Right ventricle myocardium superior (tissue), 1 donor: ENCODE measurements around the gene FRMD8. TPM values are rescaled to one million over a fixed set of nuclear protein-coding genes. Genes with fewer than 3 reads are reported as not detected.
A peak's percentile ranks its signal among the peaks of the same experiment; 100 is the strongest.

Source experiments
- ATAC-seq: fragments of 200-7000 bp; cut with Tn5 transposase; one replicate; pipeline ENCODE4 v1.9.1; 2020; ENCODE audit warnings: mild to moderate bottlenecking; ENCODE audit not compliant: poor library complexity
- DNase-seq: peaks from one replicate; pipeline ENCODE4 v3.0.0-alpha.2; 2020
- intact Hi-C: fragments of 100-400 bp; cut with DNase I; formaldehyde crosslinking; loops from one replicate; pipeline ENCODE4 v1.11.2; 2022
- total RNA-seq: library from RNA; stranded (reverse); fragmentation: NEBNext Ultra II Directional; extraction: Animal tissue kit (Norgen Biotek cat#: 25700); gene quantifications from one replicate; pipeline ENCODE4 v1.2.1, GENCODE V29; 2021
- donor health status: DM: no; HTN: yes; CAD: no; lungs with severe emphysema.

FRMD8 gene
- total RNA-seq, 1 donor from 2014 or later, result 8.6 TPM

DNA sequence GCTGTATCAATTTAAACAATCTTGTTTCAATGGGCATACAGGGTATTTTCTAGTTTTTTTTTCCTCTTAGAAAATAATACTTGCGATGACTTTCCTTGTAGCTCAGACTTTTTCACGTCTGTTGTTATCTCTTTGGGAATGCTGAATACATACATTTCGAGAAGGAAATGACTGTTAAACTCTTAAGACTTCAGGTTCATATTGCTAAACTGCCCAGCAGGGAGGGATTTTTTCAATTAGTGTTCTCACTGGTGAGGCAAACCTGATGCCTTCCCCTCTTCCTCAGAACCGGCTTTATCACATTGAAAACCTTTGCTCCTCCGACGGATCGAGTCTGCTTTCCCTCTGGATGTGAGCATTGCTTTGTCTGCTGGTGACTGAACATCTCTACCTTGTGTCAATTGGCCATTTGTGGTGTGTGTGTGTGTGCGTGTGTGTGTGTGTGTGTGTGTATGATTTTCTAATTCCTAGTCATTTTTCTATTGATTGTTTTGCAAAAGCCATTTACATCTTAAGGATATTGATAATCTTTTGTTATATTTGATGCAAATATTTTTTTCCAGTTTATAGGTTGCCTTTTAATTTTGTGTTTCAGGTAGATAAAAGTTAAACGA lies 42.7 kb downstream of the FRMD8 start:
- peak; percentile 3 for ATAC-seq
- intact Hi-C loops, result no loop called here
- DNase-seq, result peak; percentile 23

DNA sequence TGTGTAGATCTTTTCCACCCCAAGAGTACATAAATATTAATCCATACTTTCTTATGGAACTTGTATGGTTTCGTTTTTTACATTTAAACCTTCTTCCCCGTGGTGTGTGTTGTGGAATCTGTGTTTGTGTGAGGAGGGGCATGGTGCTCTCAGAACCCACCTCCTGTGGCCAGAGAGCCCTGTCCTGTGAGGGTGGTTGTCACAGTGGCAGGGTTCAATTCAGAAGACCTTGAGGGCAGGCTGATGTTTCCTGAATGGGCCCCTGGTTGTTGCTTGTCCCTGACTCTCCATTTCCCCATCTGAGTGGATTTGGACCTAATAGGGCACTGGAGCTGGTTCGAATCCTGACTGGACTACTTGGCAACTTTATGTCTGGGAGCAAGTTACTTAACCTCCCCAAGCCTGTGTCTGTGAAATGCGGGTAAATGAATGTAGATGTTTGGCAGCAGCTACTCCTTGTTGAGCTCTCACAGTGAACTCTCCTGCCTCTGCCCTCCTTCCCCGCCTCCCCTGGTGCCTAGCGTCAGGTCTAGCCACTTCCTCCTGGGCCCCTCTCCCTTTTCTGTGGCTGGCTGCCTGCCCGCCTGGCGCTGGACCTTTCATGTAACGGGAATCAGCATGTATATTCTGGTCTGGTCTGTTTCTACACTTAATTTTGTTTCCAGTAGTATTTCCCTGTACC lies 43.4 kb downstream of the FRMD8 start:
- intact Hi-C loops, result no loop called here
- peak; percentile 86 for DNase-seq
- peak; percentile 13 for ATAC-seq

DNA sequence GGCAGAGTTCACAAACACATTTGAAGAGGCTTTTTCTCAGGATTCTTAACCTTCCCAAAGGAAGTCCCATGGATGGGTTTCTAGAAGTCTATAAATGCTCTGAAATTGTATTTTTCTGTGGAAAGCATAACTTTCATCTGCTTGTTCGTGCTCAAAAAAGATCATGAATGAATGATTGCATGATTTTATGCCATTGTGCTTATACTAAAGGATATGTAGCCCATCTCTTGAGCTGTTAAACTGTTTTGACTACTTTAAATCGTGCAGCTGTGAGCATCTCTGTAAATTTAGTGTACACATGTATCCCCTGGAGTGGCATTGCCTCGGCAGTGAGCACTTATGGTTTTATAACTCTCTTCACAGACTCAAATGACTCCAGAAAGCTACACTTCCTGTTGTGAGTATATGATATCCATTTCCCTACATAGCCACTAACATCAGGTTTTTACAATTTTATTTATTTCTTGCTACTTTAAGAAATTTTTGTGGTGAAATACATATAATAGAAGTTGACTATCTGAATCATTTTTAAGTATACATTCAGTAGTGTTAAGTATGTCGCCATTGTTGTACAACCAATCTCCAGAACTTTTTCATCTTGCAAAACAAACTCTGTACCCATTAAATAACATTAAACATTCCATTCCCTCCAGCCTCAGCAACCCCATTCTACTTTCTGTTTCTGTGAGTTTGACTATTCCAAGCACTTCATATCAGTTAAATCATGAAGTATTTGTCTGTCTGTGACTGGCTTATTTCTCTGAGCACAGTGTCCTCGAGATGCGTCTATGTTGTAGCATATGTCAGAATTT lies 44.2 kb downstream of the FRMD8 start:
- no peak for ATAC-seq
- intact Hi-C loops, result no loop called here
- DNase-seq, result peak; percentile 26

DNA sequence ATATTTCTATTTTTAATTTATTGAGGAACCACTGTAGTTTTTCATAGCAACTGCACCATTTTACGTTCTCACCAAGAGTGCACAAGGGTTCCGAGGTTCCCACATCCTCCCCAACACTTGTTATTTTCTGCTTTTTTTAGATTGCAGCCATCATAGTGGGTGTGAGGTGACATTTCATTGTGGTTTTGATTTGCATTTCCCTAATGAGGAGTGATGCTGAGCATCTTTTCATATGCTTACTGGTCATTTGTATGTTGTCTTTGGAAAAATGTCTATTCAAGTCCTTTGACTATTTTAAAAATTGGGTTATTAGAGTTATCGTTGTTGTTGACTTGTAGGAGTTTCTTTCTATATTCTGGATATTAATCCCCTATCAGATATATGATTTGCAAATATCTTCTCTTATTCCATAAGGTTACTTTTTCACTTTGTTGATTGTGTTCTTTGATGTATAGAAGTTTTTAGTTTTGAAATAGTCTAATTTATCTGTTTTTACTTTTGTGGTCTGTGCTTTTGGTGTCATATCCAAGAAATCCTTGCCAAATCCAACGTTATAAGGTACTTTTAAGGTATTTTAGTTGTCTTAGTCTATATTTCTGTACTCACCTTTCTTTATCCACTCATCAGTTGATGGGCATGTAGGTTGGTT lies 45.1 kb downstream of the FRMD8 start:
- DNase-seq, result no peak
- intact Hi-C loops, result no loop called here
- no peak for ATAC-seq

DNA sequence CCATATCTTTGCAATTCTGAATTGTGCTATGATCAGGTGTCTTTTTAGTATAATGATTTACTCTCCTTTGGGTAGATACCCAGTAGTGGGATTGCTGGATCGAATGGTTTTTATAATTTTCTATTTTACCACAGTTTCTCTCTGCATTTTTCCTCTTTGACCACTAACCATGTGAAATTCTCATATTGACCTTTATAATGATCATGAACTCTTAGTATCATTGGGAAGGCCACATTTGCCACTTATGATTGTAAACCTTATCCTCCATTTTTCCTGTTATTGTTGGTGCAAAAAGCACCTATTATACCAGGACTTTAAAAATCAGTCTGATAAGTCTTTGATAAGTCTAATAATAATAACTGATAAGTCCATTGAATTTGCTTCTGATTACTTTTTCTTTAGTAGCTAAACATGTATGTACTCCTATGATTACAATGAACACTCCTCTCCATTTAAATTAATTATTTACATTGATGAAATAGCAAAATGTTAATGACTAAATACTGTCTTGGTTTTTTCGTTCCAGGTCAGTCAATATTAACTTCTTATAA lies 45.7 kb downstream of the FRMD8 start:
- intact Hi-C loops, result no loop called here
- ATAC-seq (no peak), DNase-seq (no peak)

DNA sequence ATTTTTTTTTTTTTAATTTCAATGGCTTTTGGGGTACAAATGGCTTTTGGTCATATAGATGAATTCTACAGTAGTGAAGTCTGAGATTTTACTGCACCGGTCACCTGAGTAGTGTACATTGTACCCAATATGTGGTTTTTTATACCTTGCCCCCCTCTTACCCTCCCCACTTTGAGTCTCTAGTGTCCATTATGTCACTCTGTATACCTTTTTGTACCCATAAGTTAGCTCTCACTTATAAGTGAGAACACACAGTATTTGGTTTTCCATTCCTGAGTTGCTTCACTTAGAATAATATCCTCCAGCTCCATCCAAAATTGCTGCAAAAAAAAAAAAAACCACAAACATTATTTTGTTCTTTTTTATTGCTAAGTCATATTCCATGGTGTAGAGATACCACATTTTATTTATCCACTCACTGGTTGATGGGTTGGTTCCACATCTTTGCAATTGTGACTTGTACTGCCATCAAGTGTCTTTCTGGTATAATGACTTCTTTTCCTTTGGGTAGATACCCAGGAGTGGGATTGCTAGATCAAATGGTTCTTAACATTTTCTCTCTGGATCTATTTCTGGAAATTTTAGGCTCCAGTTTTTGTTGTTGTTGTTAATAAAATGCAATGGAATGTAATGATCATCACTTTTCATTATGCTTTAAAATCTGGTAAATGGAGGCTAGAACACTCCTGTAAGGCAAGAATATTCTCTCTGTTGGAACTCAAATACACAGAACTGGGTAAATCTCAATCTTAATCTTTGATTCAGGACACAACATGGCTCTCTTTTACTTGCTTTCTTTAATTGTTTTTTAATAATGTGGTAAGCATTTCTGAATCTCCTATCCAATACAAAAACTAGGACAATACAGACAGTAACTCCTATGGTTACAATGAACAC lies 46.5 kb downstream of the FRMD8 start:
- ATAC-seq (no peak), DNase-seq (no peak)
- intact Hi-C loops, result no loop called here

DNA sequence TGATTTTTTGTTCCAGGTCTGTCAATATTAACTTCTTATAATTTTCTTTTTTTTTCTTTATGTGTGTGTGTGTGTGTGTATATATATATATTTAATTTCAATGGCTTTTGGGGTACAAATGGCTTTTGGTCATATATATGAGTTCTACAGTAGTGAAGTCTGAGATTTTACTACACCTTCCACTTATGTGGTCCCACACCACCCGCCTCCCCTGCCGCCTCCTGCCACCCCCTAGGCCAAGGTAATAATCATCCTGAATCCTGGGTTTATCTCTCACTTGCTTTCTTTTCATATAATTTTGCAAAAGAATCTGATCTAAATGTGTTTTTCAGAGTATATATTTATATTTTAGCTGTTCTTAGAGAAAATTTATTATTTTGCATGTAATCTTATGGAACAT lies 47.2 kb downstream of the FRMD8 start:
- ATAC-seq, result no peak
- intact Hi-C loops, result no loop called here

DNA sequence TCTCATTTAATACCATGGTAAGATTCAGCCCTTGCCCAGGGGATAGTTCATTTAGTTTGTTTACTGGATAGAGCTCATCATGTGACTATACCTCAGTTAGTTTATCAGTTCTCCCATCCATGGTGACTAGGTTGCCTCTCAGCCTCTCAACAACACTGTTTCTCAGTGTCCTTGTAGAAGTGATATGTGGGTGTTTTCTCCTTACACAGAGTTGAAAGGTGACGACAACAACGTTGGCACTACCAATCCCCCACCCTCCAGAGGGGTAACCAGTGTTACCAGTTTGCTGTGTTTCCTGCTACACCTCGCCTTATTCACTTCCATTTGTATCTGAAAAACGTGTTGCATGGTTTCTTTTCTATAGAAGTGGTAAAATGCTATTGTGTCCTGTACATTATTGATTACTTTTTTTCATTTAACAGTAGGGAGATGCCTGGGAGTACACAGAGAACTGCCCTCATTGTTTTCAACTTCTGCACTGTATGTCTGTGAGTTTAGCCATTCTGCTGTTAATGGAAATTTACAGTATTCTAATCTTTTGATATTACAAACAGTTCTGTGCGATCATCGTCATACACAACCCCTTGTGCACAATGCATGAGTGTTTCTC lies 47.7 kb downstream of the FRMD8 start:
- DNase-seq (no peak), ATAC-seq (peak; percentile 0)
- intact Hi-C loops, result no loop called here

More for the DNA sequence above, 47.2 kb downstream of the FRMD8 start:
- DNase-seq, result peak; percentile 35

DNA sequence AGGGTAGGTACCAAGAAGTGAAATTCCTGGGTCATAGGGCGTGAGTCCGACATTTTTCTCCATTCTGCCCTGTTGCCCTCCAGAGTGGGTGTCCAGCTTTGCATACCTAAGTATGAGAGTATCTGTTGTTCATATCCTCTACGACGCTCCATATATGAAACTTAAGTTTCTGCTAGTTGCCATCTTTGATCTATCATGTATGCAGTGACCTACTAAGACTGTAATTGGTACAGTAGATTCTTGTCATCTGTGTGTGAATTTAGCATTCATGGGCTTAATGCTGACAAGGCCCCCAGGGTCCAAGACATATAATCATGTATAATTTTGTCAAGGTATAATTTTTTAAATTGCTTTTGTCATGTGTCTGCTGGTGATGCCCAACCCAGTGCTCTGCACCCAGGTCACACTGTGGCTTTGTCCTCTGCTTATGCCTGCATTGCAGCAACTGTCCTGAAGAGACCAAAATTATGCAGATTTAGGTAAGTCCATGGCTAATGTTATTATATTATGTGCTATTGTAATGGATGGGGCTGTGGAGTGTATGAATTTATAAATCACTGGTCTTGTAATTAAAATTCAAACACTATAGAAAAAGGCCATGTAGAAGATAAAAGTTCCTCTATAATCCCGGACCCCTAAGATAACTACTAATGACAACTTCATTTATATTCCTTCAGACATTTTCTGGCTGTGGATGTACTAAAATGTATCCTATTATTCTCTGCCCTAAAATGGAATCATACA lies 48.4 kb downstream of the FRMD8 start:
- peak; percentile 24 for DNase-seq
- ATAC-seq, result no peak
- intact Hi-C loops, result no loop called here

DNA sequence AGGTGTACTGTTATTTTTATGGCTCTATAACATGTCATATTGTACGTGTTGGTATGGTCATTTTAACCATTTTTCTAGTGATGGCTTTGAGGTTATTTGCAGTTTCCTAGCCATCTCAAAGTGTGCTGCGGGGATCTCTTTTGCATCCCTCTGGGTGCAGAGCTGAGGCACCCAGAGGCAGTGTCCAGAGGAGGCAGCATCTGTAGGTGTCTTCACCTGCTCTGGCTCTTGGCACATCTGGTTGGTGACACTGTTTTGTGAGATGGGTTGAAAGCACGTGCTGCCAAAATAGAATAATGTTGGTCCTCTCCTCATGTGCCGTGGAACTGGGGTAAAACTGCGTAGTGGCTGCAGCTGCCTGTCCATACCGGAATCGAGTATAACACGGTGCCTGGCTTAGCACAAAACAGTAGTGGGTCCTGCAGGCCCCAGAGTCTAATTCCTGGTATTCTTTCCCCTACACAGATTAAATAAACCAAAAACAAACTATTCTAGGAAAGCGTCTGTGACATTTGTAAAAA lies 49.0 kb downstream of the FRMD8 start:
- DNase-seq, result peak; percentile 30
- ATAC-seq, result peak; percentile 1
- intact Hi-C loops, result no loop called here

DNA sequence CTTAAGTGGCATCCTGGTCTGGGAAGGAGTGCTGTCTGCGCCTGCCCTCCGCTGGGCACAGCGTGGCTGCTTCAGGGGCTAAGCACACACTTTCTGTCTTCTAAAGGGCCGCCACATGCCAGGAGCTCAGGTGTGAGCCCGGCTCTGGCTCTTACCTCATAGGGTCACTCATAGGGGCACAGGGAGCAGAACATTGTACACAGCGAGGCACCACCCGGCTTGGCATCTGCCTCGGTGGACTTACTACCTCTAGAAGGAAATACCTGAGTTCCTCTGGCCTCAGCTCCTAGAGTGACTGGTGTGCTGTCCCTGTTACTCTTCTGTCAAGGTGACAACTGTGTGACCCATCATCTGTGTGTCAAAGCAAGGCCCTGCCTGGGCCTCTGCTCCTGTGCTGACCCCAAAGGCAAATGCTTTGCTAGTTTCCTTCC lies 49.6 kb downstream of the FRMD8 start:
- ATAC-seq (peak; percentile 7), DNase-seq (peak; percentile 49)
- intact Hi-C loops, result no loop called here

DNA sequence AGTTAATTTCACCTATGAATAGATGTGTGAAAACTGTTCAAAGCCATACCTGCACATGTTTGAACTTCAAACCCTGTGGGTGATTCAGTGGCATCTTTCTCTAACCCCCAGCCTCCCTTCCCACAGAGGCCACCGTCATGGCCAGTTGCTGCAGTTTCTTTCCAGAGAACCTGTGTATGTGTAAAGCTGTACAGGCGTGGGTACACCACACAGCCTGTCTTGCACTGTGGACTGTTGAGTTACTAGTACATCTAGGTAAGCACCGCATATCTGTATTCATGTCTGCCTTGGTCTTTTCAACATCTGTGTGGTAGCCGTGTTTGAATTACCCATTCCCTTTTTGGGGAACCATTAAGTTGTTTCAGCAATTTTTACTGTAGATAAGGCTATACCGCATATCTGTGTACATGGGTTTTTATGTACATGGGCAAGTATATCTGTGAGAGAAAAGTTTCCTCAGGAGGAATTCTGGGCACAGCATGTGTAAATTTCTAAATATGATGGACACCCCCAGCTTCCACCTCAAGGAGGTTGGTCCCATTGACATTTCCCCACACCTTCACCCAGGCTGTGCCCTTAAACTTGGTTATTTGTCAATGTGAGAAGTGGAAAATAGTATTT lies 50.1 kb downstream of the FRMD8 start:
- ATAC-seq, result no peak
- peak; percentile 26 for DNase-seq

DNA sequence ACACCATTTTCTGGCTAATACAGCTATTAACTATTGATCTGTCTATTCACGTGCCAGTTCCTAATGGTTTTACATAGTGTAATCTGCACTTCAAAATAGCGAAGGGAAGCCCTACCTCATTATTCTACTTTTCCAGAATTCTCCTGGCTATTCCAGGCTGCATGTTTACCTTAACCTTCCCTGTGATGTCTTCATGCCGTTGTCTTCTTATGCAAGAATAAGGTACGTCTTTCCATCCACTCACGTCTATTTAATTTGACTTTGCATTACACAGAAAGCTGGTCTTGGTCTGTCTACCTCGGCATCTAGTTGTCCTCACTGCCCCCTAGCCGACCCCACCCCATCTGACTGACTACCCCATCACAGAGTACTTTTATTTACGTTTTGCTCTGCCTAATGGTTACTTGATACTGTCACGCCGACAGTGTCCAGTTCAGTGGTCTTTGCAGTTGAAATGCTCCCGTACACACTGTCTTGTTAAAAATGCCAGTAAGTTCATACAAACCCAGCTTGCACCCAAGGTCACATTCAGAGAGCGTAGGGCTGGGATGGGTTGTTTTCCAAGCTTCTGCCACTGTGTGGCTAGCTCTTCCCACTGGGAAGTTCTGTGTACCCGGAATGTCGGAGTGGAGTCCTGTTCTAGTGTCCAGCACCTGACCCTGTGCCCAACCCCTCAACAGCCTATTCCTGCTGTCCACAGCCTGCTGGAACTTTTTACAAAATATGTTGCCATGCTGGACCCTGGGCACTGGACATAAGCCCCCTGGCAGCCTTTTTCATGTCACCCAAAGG lies 51.2 kb downstream of the FRMD8 start:
- ATAC-seq (no peak), DNase-seq (peak; percentile 36)
- intact Hi-C loops, result no loop called here

More for the DNA sequence above, 50.1 kb downstream of the FRMD8 start:
- intact Hi-C loops, result no loop called here

DNA sequence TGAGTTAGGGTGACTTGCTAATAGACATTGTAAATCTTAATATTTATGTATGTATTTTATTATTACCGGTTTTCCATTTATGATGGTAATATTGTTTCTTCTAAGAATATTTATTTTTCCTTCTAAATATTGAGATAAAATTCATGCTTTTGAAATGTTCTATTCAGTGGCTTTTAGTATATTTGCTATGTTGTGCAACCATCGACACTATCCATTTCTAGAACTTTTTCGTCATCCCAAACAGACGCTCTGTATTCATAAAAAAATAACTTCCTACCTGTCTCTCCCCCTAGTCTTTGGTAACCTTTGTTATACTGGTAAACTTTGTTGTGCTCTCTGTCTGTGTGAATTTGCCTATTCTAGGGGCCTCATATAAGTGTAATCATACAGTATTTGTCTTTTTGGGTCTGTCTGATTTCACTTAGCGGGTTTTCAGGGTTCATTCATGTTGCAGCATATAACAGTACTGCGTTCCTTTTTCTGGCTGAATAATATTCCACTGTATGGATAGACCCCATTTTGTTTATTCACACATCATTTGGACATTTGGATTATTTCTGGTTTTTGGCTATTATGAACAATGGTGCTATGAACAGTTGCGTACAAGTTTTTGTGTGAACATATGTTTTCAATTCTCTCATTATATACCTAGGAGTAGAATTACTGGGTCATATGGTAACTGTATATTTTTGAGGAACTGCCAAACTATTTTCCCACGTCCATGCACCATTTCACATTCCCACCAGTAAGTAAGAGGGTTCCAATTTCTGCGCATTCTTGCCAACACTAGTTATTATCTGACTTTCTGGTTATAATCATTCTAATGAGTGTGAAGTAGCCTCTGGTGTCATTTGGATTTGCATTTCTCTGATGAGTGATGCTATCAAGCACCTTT lies 52.1 kb downstream of the FRMD8 start:
- no peak for DNase-seq
- ATAC-seq, result no peak
- intact Hi-C loops, result no loop called here
